Activated CD4-positive, alpha-beta T cell treated with anti-CD3 and anti-CD28 coated beads for 24 hours (primary cell): ENCODE data around the gene TARBP1.
"Not testable (repeated sequence)": the region's sequence is repeated elsewhere in the genome, so short reads cannot be mapped to it uniquely, and the experiment has no call there.

ENCODE experiments used
- DNase-seq, 2 donors: peaks; one replicate each; pipeline ENCODE4 v3.0.0-alpha.2; 2020; ENCODE audit warnings: low read depth in 2 of 2

The TARBP1 gene

GRCh38 chr1:234395297-234395696 is 83.7 kb downstream of the TARBP1 start:
- DNase-seq, result no peak

DNA sequence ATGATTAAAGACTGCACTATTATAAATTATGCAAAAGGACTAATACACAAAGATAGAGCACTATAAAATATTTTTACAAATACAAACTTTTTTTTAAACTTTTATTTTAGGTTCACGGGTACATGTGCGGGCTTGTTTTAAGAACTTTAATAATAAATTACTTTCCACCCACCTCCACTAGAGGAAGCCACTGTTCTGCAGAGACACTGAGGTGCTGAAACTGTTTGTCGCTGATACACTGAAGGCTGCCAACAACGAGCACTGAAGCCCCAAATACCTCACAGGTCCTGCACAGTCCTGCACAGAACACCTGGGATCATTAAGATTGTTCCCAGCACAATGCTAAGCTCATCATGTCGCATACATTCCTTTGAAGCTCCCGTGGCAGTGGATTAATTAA is 85.8 kb downstream of the TARBP1 start:
- DNase-seq, result no peak

DNA sequence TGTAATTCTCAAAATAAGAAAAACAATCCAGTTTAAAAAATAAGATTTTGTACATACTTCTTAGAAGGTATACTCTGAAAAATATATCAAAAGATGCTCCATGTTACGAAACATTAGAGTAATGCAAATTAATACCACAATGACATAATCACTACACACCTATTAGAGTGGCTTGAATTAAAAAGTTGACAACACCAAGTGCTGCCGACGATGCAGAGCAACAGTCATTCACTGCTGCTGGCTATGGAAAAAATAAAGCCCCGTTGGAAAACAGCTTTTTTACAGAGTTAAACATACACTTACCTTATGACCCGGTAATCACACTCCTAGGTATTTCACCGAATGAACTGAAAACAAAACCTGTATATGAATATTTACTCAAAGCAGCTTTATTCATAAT is 90.9 kb downstream of the TARBP1 start:
- no peak for DNase-seq

DNA sequence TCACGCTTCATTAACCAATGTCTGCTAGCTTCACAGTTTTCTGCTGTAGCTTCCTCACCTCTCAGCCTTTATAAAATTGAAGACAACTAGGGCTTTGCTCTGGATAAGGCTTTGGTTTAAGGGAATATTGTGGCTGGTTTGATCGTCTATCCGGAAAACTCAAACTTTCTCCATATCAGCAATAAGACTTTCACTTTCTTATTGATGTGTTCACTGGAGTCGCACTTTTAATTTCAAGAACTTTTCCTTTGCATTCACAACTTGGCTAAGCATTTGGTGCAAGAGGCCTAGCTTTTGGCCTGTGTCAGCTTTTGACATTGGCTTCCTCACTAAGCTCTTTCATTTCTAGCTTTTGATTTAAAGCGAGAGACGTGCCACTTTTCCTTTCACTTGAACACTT is 92.9 kb downstream of the TARBP1 start:
- no peak for DNase-seq

GRCh38 chr1:234381699-234382555 is 97.1 kb downstream of the TARBP1 start:
- DNase-seq, result no peak

DNA sequence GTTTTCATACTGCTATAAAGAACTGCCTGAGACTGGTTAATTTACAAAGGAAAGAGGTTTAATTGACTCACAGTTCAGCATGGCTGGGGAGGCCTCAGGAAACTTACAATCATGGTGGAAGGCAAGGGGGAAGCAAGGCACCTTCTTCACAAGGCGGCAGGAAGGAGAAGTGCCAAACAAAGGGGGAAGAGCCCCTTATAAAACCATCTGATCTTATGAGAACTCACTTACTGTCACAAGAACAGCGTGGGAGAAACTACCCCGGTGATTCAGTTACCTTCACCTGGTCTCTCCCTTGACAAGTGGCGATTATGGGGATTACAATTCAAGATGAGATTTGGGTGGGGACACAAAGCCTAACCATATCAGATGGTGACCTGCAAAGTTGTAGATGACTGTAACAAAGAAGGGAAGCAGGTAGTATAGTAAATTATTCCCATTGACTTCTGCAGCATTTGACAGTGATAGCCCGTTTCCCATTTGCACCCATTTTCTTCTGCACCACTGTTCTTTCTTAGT is 99.3 kb downstream of the TARBP1 start:
- DNase-seq, result not testable (repeated sequence)

GRCh38 chr1:234375672-234376071 is 103.3 kb downstream of the TARBP1 start:
- no peak for DNase-seq

- DNase-seq, result no peak
Measured at GRCh38 chr1:234373959-234374254, 105.1 kb downstream of the TARBP1 start.

GRCh38 chr1:234373064-234373958 is 105.7 kb downstream of the TARBP1 start, which contains the start of gene COA6:
TSS of gene COA6 (plus strand) at chr1:234373456. CDS start at chr1:234373467, 11 bp downstream.
- peak; percentile 84 to 88 for DNase-seq

DNA sequence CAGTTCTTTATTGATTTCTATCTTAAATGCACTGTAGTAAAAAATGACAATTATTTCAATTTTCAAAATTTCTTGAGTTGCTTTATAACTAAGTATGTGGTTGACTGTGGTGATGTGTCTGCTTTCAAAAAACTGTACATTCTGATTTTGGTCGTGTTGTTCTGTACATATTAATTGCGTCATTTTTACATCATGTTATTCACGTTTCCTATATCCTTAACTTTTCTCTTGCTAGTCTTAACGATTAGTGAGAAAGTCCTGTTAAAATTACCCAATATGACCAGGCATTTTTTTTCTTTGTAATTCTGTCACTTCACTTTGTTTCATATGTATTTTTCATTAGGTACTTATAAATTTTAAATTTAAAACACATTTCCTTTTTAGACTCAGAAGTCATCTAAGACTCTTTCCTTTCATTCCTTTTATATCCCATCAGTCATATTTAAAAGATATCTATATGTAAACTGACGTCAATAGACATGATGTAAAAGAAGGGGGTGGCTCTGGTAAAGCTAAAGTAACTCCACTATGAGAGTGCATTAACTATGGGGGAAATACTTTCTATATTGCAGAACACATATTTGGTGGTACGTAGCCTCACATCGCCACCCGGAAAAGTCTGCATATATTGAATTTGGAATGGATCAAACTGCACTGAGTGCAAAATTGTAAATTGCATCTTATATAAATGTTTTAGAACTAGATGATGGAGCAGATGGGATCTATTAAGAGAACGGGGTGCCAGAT is 106.8 kb downstream of the TARBP1 start:
- DNase-seq, result no peak

GRCh38 chr1:234371414-234371813 is 107.6 kb downstream of the TARBP1 start:
- DNase-seq, result no peak

GRCh38 chr1:234369784-234370183 is 109.2 kb downstream of the TARBP1 start:
- no peak for DNase-seq

DNA sequence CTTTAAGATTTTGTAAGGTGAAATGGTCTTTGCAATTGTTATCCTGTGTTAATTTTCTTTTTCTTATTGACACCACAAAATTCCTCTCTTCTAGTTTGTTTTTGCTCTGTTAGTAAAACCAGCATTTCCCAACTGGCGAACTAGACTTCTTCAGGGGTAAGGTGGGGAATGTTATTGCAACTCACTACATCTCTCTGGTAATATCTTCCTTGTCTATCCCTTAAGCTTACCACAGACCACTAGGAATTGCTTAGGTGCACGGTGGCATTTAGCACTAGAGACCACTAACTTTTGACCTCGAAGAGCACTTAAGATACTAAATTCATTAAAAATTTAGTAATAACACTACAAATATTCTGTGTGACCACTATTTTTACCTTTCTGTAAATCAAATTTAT is 109.9 kb downstream of the TARBP1 start:
- DNase-seq, result no peak

- no peak for DNase-seq
Measured at GRCh38 chr1:234368320-234369032, 110.5 kb downstream of the TARBP1 start.

DNA sequence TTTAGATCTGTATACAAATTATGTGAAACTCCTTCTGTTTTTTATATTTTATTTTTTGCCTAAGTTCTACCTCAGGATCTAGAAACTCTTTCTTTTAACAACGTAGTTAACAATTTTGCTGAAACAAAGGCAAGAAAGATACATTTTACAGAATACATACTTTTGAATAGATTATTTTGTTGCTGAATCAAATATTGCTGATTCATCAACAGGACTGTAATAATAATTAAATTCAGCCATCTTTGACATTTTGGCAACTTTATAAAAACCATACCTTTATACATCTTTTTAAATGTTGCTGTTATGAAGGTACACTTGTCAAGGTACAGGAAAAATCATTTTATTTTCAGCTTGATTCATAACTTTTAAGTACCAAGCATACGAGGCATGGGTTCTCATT is 116.4 kb downstream of the TARBP1 start:
- no peak for DNase-seq

- DNase-seq, result no peak
Measured at GRCh38 chr1:234361102-234361603, 117.8 kb downstream of the TARBP1 start.

GRCh38 chr1:234357831-234358230 is 121.1 kb downstream of the TARBP1 start:
- no peak for DNase-seq

GRCh38 chr1:234356615-234357269 is 122.2 kb downstream of the TARBP1 start:
- DNase-seq, result peak in 1 of 2 donors; percentile 30

GRCh38 chr1:234355782-234356510 is 123.0 kb downstream of the TARBP1 start:
- no peak for DNase-seq

- DNase-seq, result no peak
Measured at GRCh38 chr1:234348964-234349363, 130.0 kb downstream of the TARBP1 start.
